Measurements from ENCODE around the gene TBC1D17. TPM values are rescaled to one million over a fixed set of nuclear protein-coding genes. Genes with fewer than 3 reads are reported as not detected.

Gene TBC1D17
- total RNA-seq, result 10 to 100 TPM; 33.7 to 55.7 (median 45.1) TPM
- long read RNA-seq, donor 1, transcript TBC1D17-201 (17 exons, 2,366 nt), result major isoform, 11 of 41 reads
- long read RNA-seq, donor 1, partial matches to known transcripts, result 17 of 41 reads
- long read RNA-seq, donor 1, other reads (novel, unspliced or antisense), result 12 of 41 reads
- long read RNA-seq, donor 2, transcript TBC1D17-201 (17 exons, 2,366 nt), result major isoform, 6 of 9 reads
- long read RNA-seq, donor 2, partial matches to known transcripts, result 1 of 9 reads
- long read RNA-seq, donor 2, other reads (novel, unspliced or antisense), result 2 of 9 reads

GRCh38 chr19:49877020-49877878 is at the start of gene TBC1D17, which contains the start of gene AKT1S1:
Gene TBC1D17 (plus strand): TSS chr19:49877702. CDS start chr19:49877724, 22 bp downstream.
Gene AKT1S1 (minus strand): TSS chr19:49877355. CDS start chr19:49873295, 4,060 bp downstream.
- Histone ChIP-seq H3K9me3 (no peaks in the 10 kb centered on the region), H3K4me1 (ENCODE audit: low read depth) (peaks cover 19% of the 10 kb centered on the region), H3K36me3 (ENCODE audit: low read depth) (peaks cover 4% of the 10 kb centered on the region), H3K4me3 (peak within 1 kb of the TSS; percentile 92)
- ATAC-seq (peak; percentile 81), DNase-seq (peak; percentile 98 to 100 (median 99))
- TF ChIP-seq CTCF (IDR thresholded peaks at IDR 0.05), result no peak
- intact Hi-C loops (cut with DNase I, micrococcal nuclease), result no loop called here

GRCh38 chr19:49829200-49829599 is 48.3 kb upstream of the TBC1D17 start:
- DNase-seq, result no peak
- peaks cover 4% of the 10 kb centered on the region for H3K36me3 ChIP-seq (ENCODE audit: low read depth)
- TF ChIP-seq CTCF (IDR thresholded peaks at IDR 0.05), result no peak
- intact Hi-C loops (cut with DNase I, micrococcal nuclease), result no loop called here
- no peak for ATAC-seq
- H3K9me3 ChIP-seq, result no peaks in the 10 kb centered on the region
- no peak overlapping the region for H3K4me3 ChIP-seq
- no peaks in the 10 kb centered on the region for H3K4me1 ChIP-seq (ENCODE audit: low read depth)

GRCh38 chr19:49829721-49830120 is 47.8 kb upstream of the TBC1D17 start:
- no peak for DNase-seq
- intact Hi-C loops (cut with DNase I, micrococcal nuclease), result no loop called here
- TF ChIP-seq CTCF (IDR thresholded peaks at IDR 0.05), result no peak
- Histone ChIP-seq H3K4me1 (ENCODE audit: low read depth) (no peaks in the 10 kb centered on the region), H3K4me3 (no peak overlapping the region), H3K36me3 (ENCODE audit: low read depth) (peaks cover 4% of the 10 kb centered on the region), H3K9me3 (no peaks in the 10 kb centered on the region)
- ATAC-seq, result no peak

- Histone ChIP-seq H3K9me3 (no peaks in the 10 kb centered on the region), H3K4me3 (no peak overlapping the region), H3K4me1 (ENCODE audit: low read depth) (no peaks in the 10 kb centered on the region), H3K36me3 (ENCODE audit: low read depth) (peaks cover 10% of the 10 kb centered on the region)
- no peak for TF ChIP-seq CTCF (IDR thresholded peaks at IDR 0.05)
- DNase-seq (no peak), ATAC-seq (no peak)
- intact Hi-C loops (cut with DNase I, micrococcal nuclease), result no loop called here
Measured at GRCh38 chr19:49830766-49831165, 46.7 kb upstream of the TBC1D17 start.

GRCh38 chr19:49831592-49831991 is 45.9 kb upstream of the TBC1D17 start:
- Histone ChIP-seq H3K9me3 (no peaks in the 10 kb centered on the region), H3K4me1 (ENCODE audit: low read depth) (no peaks in the 10 kb centered on the region), H3K36me3 (ENCODE audit: low read depth) (peaks cover 10% of the 10 kb centered on the region), H3K4me3 (no peak overlapping the region)
- intact Hi-C loops (cut with DNase I, micrococcal nuclease), result no loop called here
- no peak for ATAC-seq
- no peak for TF ChIP-seq CTCF (IDR thresholded peaks at IDR 0.05)
- no peak for DNase-seq

Data from mucosa of descending colon (tissue), 3 donors.